Rectal smooth muscle tissue (tissue), 1 donor: Measurements from ENCODE around the gene APC.
"Not testable (repeated sequence)": the region's sequence is repeated elsewhere in the genome, so short reads cannot be mapped to it uniquely, and the experiment has no call there.

ENCODE experiments used
- H3K27ac ChIP-seq: one replicate; pipeline ENCODE4 v1.7.0; 2013; ENCODE audit warnings: low read depth, low read length, inconsistent platforms
- H3K27me3 ChIP-seq: one replicate; pipeline ENCODE4 v1.7.0; 2013; ENCODE audit warnings: low read length; ENCODE audit not compliant: control insufficient read depth, insufficient read depth
- H3K36me3 ChIP-seq: one replicate; pipeline ENCODE4 v1.7.0; 2013; ENCODE audit warnings: low read length; ENCODE audit not compliant: control insufficient read depth, insufficient read depth
- H3K4me1 ChIP-seq: one replicate; pipeline ENCODE4 v1.7.0; 2013; ENCODE audit warnings: low read length; ENCODE audit not compliant: control insufficient read depth, insufficient read depth
- H3K4me3 ChIP-seq: one replicate; pipeline ENCODE4 v1.7.0; 2013; ENCODE audit warnings: low read length
- H3K9ac ChIP-seq: one replicate; pipeline ENCODE4 v1.7.0; 2013; ENCODE audit warnings: low read length

APC gene

DNA sequence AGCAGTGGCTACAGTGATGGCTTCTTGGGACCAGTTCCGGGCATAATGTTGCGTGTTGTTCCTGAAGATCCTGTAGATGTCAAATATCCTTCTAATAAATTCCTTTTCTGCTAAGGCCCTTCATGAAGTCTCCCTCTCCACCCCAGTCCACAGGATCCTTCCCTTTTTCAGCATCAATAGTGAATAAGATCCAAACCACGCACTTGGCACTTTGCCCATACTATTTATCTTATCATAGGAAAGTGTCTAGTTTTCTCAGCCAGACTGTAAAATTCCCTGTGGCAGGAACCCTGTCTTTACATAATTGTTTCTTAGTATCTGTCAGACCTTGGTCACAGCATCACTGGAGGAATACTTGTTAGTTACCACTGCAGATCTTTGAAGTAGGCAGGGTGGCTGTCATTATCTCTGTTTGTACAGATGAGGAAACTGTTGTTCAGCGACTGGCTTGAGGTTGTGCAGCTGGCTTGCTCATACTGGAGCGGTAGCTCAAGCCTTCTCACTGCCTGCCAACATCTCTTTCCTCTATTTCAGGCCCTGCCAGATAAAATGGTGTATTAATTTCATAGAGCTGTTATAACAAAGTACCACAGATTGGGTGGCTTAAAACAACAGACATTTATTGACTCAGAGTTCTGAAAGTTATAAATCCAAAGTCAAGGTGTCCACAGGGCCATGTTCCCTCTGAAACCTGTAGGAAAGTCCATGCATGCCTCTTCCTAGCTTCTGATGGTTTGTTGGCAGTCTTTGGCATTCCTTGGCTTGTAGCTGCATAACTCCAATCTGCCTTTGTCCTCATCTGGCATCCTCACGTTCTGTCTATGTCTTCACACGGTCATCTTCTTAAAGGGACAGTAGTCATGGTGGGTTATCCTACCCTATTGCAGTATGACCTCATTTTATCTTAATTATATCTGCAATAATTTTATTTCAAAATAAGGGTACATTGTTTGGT, 33.5 kb upstream of the APC start:
- peak overlapping the region; percentile 8 for H3K27ac ChIP-seq

DNA sequence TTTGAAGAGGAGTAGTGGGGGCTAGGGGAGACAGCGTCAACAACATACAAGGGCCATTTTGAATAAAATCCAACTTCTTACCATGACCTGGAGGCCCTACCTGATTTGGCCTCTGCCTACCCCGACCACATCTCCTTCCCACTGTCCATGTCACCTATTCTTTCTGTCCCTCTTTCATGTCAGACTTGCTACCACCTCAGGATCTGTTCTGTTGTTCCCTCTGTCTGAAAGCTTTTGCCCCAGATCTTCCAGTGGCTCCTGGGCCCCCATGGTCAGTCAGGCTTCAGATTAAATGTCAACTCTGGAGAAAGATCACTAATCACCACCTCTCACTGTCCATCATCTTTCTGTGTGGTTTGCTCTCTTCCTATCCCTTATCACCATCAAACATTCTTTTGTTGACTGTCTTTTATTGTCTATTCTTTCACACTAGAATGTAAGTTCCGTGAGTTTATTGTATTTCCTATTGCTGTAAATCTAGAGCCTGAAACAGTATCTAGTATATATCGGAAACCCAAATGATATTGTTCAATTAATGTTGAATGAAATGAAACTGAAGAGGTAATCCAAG, 31.2 kb upstream of the APC start:
- no peaks in the 10 kb centered on the region for H3K27me3 ChIP-seq
- no peak overlapping the region for H3K9ac ChIP-seq
- H3K27ac ChIP-seq, result peak overlapping the region; percentile 91
- no peak overlapping the region for H3K4me3 ChIP-seq
- H3K36me3 ChIP-seq, result no peaks in the 10 kb centered on the region
- peaks cover 5% of the 10 kb centered on the region for H3K4me1 ChIP-seq

More for the DNA sequence above, 33.5 kb upstream of the APC start:
- no peak overlapping the region for H3K4me3 ChIP-seq
- H3K27me3 ChIP-seq, result no peaks in the 10 kb centered on the region
- H3K36me3 ChIP-seq, result no peaks in the 10 kb centered on the region
- no peak overlapping the region for H3K9ac ChIP-seq
- H3K4me1 ChIP-seq, result peaks cover 5% of the 10 kb centered on the region

DNA sequence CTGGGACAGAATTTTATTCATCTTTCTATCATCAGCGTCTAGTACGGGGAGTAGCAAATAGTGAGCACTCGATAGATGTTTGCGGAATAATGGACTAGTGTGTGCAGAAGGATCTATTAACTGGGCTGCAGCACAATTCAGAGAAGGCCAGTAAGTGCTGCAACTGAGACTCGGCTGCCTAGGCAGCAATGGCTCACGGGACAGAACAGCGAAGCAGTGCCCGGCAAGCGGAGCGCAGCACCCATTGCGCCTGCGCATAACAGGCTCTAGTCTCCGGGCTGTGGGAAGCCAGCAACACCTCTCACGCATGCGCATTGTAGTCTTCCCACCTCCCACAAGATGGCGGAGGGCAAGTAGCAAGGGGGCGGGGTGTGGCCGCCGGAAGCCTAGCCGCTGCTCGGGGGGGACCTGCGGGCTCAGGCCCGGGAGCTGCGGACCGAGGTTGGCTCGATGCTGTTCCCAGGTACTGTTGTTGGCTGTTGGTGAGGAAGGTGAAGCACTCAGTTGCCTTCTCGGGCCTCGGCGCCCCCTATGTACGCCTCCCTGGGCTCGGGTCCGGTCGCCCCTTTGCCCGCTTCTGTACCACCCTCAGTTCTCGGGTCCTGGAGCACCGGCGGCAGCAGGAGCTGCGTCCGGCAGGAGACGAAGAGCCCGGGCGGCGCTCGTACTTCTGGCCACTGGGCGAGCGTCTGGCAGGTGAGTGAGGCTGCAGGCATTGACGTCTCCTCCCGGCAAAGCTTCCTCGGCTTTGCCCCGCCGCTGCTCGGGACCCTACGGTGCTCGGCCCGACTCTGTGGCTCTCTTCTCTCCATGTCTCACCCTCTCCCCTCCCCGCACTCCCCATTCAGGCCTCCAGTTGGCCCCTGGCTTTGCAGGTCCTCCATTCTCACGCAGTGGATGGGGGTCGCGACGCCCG, 30.2 kb upstream of the APC start:
- peak overlapping the region; percentile 91 for H3K27ac ChIP-seq
- H3K4me1 ChIP-seq, result peaks cover 5% of the 10 kb centered on the region
- peak overlapping the region; percentile 84 for H3K9ac ChIP-seq
- no peaks in the 10 kb centered on the region for H3K27me3 ChIP-seq
- peak overlapping the region; percentile 98 for H3K4me3 ChIP-seq
- H3K36me3 ChIP-seq, result no peaks in the 10 kb centered on the region

DNA sequence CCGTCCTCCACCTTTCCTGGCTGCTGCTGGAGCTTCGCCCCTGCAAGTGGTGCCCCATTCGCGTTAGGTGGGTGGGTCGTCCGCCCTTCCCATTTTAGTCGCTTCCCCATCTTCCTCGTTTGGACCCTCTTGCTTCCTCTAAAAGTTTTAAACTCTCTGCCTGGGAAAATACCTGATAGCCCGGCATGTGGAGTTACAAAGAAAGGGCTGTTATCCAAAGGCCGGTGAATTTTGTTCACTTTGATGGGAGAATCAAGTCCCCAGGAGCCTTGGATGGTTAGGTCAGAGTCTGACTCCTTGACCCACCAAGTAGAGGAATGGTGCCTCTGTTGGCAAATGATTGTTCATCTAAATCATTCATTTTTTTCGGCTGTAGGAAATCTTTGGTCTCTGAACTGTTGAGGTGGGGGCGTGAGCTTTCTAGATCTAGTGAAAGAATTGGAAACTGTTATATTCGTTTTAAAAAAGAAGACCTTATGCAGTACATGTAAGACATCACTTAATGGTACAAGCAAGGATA, 29.5 kb upstream of the APC start:
- no peaks in the 10 kb centered on the region for H3K36me3 ChIP-seq
- H3K9ac ChIP-seq, result peak overlapping the region; percentile 84
- H3K4me3 ChIP-seq, result peak overlapping the region; percentile 98
- H3K27me3 ChIP-seq, result no peaks in the 10 kb centered on the region
- H3K27ac ChIP-seq, result peak overlapping the region; percentile 91
- H3K4me1 ChIP-seq, result peaks cover 5% of the 10 kb centered on the region

DNA sequence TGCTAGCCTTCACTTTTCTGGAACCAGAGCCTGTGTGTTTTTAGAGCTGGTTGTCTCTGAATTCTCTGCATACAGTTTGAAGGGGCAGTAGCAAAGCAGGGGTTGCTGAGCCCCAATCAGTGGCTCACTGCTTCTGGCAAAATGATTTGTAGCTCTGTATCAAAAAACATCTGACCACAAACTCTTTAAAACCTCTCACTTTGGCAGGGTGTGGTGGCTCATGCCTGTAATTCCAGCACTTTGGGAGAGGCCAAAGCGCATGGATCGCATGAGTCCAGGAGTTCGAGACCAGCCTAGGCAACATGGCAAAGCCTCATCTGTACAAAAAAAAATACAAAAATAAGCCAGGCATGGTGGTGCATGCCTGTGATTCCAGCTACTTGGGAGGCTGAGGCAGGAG, 28.3 kb upstream of the APC start:
- no peaks in the 10 kb centered on the region for H3K36me3 ChIP-seq
- H3K9ac ChIP-seq, result no peak overlapping the region
- H3K4me3 ChIP-seq, result no peak overlapping the region
- H3K4me1 ChIP-seq, result peaks cover 4% of the 10 kb centered on the region
- no peak overlapping the region for H3K27ac ChIP-seq
- no peaks in the 10 kb centered on the region for H3K27me3 ChIP-seq

DNA sequence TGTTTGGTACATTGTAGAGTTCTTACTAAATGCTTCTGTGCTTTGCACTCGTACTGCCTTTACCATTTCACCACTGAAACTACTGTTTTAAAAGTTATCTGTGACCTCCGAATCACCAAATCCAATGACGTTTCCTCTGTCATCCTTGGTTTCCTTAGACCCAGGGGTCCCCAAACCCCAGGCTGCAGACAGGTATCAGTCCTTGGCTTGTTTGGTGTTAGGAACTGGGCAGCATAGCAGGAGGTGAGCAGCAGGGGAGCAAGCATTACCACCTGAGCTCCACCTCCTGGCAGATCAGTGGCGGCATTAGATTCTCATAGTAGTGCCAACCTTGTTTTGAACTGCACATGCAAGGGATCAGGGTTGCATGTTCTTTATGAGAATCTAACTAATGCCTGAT, 26.8 kb upstream of the APC start:
- no peaks in the 10 kb centered on the region for H3K27me3 ChIP-seq
- no peaks in the 10 kb centered on the region for H3K36me3 ChIP-seq
- H3K4me1 ChIP-seq, result peaks cover 3% of the 10 kb centered on the region
- H3K4me3 ChIP-seq, result no peak overlapping the region
- H3K9ac ChIP-seq, result no peak overlapping the region
- H3K27ac ChIP-seq, result no peak overlapping the region

DNA sequence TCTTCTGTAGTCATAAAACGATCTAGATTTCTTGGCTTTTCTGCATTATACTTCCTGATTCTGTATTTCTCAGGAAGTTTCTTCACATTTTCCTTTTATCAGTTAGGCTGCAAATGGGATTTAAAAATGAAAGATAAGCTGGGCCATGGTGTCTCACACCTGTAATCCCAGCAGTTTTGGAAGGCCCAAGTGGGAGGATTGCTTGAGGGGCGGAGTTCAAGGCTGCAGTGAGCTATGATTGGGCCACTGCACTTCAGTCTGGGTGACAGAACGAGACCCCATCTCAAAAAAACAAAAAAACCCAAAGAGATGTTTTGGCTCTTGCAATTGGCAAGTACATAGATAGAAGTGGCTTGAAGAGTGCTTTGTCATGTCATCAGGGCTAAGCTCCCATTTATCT, 26.2 kb upstream of the APC start:
- H3K27me3 ChIP-seq, result no peaks in the 10 kb centered on the region
- H3K4me3 ChIP-seq, result no peak overlapping the region
- peaks cover 3% of the 10 kb centered on the region for H3K4me1 ChIP-seq
- no peaks in the 10 kb centered on the region for H3K36me3 ChIP-seq
- H3K9ac ChIP-seq, result no peak overlapping the region
- no peak overlapping the region for H3K27ac ChIP-seq

DNA sequence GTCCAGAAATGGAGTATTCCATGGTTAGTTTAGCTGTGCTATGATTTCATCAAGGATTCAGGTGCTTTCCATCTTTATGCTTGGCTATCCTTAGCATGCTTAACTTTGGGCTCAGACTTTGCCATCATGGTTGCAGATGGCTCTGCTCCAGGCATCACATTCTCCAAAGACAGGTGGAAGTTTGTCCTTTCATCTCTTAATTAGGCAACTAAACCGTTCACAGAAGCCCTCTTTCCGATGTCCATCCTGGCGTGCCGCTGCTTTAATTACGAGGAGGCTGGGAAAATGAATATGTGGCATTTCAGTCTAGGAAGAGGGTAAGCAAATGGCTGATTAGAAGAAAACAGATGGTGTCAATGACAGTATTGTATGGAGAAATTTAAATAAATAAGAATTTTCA, 24.5 kb upstream of the APC start:
- Histone ChIP-seq H3K36me3 (no peaks in the 10 kb centered on the region), H3K9ac (no peak overlapping the region), H3K27ac (no peak overlapping the region), H3K4me1 (no peaks in the 10 kb centered on the region), H3K27me3 (no peaks in the 10 kb centered on the region), H3K4me3 (no peak overlapping the region)

DNA sequence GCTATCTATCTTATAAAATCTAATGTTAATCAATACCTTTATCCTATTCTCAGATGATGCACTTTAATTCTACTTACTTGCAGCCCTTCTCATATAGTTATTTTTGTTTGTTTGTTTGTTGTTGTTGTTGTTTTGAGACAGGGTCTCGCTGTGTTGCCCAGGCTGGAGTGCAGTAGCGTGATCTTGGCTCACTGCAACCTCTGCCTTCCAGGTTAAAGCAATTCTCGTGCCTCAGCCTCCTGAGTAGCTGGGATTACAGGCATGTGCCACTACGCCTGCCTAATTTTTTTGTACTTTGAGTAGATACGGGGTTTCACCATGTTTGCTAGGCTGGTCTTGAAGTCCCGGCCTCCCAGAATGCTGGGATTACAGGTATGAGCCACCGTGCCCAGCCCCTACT, 20.8 kb upstream of the APC start:
- not testable (repeated sequence) for H3K27ac ChIP-seq, H3K36me3 ChIP-seq, H3K27me3 ChIP-seq, H3K4me3 ChIP-seq, H3K4me1 ChIP-seq, H3K9ac ChIP-seq

DNA sequence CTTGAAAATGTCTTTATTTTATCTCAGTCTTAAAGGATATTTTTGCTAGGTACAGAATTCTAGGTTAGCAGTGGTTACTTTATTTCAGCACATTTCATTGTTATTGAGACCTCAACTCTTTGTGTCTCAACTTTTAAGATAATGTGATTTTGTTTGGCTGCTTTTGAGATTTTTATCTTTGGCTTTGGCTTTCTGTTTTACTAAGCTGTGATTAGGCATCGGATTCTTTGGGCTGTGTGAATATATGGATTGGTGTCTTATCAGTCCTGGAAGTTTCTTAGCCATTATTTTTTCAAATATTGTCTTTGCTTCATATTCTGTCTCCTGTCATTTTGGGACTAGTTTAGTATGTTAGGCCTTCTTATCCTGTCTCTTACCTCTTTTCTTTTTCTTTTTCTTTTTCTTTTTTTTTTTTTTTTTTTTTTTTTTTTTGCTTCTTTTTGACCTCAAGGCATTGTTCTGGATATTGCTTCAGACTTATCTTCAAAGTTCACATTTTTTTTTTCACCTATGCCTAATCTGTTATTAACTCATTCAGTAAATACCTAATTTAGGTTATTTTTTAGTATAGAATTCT, 20.1 kb upstream of the APC start:
- H3K4me1 ChIP-seq, result no peaks in the 10 kb centered on the region
- no peaks in the 10 kb centered on the region for H3K36me3 ChIP-seq
- H3K27me3 ChIP-seq, result no peaks in the 10 kb centered on the region
- H3K27ac ChIP-seq, result no peak overlapping the region
- no peak overlapping the region for H3K4me3 ChIP-seq
- H3K9ac ChIP-seq, result no peak overlapping the region

DNA sequence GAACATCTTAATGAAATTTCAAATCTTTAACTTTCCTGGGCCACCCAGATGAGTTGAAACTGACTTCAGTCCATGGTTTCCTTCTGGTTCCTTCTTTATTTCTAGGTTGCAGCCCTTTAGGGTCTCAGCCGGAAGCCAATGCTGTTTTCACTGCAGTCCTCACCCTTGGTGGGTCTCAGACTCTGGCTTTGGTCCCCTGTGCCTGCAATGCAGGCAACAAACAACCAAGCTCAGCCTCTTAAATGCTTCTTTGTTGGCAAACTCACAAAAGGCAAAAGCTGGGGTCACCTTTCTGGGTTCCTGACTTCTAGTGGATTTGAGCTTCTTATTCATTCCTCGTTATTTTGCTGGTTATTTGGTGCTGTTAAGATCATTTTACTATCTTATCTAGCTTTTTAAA, 19.3 kb upstream of the APC start:
- Histone ChIP-seq H3K4me3 (no peak overlapping the region), H3K27ac (no peak overlapping the region), H3K36me3 (no peaks in the 10 kb centered on the region), H3K27me3 (no peaks in the 10 kb centered on the region), H3K9ac (no peak overlapping the region), H3K4me1 (no peaks in the 10 kb centered on the region)

DNA sequence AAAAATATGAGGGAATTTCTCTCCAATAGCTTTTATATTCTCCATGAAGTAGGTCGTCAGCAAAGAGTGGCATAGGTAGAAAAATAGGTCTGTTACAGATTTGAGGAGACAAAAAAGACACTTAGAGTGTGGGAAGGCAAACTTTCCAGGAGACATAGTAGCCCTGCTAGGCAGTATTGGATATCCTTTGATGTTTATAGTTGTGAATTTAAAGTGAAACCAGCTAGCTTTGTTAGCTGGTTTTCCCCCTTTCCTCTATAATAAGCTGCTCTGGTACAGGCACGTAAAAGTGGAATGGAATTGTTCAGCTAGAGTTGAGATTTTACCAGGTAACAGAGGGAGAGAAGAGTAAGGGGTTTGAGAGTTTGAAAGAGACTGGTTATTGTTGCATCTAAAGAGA, 17.1 kb upstream of the APC start:
- Histone ChIP-seq H3K4me3 (no peak overlapping the region), H3K36me3 (no peaks in the 10 kb centered on the region), H3K4me1 (no peaks in the 10 kb centered on the region), H3K27me3 (no peaks in the 10 kb centered on the region), H3K9ac (no peak overlapping the region), H3K27ac (no peak overlapping the region)
